Spleen (tissue), 7 donors: ENCODE data around the gene RELA.

Source experiments
- CTCF ChIP-seq, 11 experiments: fragments of 200-600 bp in 7 of 11; fragments of 450-650 bp in 4 of 11; sonication (generic) in 4 of 11; IDR thresholded peaks in 8 of 11; conservative IDR thresholded peaks in 3 of 11; 1 replicate in 7 of 11; 2 replicates in 4 of 11; pipeline versions ENCODE4 v1.4.0 to v1.8.0; 2016 to 2021; ENCODE audit warnings: antibody characterized with exemption in 11 of 11, inconsistent platforms in 4 of 11, mild to moderate bottlenecking in 1 of 11
- POLR2A ChIP-seq, 3 donors: fragments of 450-650 bp; IDR thresholded peaks; one replicate each; pipeline ENCODE4 v1.5.1; 2017; ENCODE audit warnings: antibody characterized with exemption in 3 of 3, mild to moderate bottlenecking in 1 of 3
- POLR2AphosphoS5 ChIP-seq, 3 donors: sonication (generic); formaldehyde crosslinking; IDR thresholded peaks; one replicate each; pipeline ENCODE4 v1.5.1; 2017; ENCODE audit warnings: antibody characterized with exemption in 3 of 3
- donor health status: DM: no; HTN: no; CAD: no; lungs with moderate emphysema.
- donor health status: DM: no; HTN: no; CAD: no.
- donor health status: DM: no; HTN: no; CAD: no.

- TF ChIP-seq CTCF (IDR thresholded peaks at IDR 0.05 in 8 of 11, conservative IDR thresholded peaks at IDR 0.05 in 3 of 11) = no peak
- no peak for TF ChIP-seq POLR2A (IDR thresholded peaks at IDR 0.05)
- TF ChIP-seq POLR2AphosphoS5 (IDR thresholded peaks at IDR 0.05) = peak in 2 of 3 donors; percentile 36 to 40
Measured at GRCh38 chr11:65633390-65634108, 29.2 kb downstream of the RELA start.
